ENCODE measurements around the gene CLINT1.

DNA sequence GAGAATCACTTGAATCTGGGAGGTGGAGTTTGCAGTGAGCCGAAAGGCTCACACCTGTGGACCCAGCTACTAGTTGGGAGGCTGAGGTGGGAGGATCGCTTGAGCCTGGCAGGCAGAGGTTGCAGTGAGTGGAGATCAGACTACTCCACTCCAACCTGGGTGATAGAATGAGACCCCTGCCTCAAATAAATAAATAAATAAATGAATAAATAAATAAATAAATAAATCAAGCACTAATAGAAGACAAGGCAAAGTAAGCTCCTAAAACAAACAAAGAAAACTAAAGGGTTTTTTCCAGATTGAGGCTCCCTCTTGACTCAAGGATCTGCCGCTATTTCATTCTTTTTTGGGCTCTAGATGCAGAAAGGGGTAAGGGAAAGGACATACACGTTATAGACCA lies 34.7 kb upstream of the CLINT1 start:
- TF ChIP-seq RAD21 (CRISPR knock-in tag; IDR thresholded peaks at IDR 0.05) (no peak), MXI1 (IDR thresholded peaks at IDR 0.05; ENCODE audit: borderline replicate concordance, low read depth, low read length) (no peak), KDM1A (CRISPR knock-in tag; IDR thresholded peaks at IDR 0.05) (no peak)
- TF ChIP-seq, protein P1, sequence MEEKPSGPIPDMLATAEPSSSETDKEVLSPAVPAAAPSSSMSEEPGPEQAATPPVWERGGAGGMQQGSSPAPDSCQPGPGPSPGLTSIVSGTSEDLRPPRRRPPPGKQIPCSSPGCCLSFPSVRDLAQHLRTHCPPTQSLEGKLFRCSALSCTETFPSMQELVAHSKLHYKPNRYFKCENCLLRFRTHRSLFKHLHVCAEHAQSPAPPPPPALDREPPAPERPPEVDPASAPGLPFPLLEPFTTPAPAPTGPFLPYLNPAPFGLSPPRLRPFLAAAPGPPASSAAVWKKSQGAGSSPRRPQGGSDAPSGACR (CRISPR knock-in tag; IDR thresholded peaks at IDR 0.05): no peak

Measured in HepG2 (cell line).